ENCODE results near the gene VENTX.

The VENTX gene, protein sequence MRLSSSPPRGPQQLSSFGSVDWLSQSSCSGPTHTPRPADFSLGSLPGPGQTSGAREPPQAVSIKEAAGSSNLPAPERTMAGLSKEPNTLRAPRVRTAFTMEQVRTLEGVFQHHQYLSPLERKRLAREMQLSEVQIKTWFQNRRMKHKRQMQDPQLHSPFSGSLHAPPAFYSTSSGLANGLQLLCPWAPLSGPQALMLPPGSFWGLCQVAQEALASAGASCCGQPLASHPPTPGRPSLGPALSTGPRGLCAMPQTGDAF

DNA sequence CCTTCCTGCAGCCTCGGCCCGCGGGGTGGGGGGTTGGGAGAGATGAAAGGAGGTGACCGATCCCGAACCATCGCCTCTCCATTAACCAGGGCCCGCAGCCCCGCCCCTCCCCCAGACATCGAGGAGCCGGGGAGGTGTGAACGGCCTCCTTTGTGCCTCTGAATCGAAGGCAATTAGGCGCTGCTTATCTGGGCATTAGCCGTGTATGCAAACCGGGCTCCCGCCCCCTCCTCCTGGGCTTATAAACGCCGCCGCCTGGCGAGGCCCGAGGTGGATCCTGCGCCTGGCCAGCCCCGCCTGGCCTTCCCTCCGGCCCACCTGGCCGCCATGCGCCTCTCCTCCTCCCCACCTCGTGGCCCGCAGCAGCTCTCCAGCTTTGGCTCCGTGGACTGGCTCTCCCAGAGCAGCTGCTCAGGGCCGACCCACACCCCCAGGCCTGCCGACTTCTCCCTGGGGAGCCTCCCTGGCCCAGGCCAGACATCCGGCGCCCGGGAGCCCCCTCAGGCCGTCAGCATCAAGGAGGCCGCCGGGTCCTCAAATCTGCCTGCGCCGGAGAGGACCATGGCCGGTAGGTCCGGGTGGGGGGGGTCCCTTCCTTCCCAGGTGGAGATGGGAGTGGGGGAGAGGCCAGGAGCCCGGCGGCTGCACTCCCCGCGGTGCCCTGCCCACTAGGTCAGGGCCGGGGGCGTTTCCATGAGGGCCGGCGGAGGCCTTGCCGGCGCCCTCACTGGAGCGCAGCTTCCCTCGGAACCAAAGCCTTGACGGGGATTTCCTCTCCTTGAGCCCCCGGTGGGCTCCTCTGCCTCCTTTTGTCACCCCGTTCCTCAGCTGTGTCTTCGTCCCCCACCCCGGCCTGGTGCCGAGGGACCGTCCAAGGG, at the start of gene VENTX:
VENTX (plus strand) TSS at position 268 of the 878 bp plus-strand sequence; CDS start at position 328, 60 bp downstream.
- no peak for DNase-seq

DNA sequence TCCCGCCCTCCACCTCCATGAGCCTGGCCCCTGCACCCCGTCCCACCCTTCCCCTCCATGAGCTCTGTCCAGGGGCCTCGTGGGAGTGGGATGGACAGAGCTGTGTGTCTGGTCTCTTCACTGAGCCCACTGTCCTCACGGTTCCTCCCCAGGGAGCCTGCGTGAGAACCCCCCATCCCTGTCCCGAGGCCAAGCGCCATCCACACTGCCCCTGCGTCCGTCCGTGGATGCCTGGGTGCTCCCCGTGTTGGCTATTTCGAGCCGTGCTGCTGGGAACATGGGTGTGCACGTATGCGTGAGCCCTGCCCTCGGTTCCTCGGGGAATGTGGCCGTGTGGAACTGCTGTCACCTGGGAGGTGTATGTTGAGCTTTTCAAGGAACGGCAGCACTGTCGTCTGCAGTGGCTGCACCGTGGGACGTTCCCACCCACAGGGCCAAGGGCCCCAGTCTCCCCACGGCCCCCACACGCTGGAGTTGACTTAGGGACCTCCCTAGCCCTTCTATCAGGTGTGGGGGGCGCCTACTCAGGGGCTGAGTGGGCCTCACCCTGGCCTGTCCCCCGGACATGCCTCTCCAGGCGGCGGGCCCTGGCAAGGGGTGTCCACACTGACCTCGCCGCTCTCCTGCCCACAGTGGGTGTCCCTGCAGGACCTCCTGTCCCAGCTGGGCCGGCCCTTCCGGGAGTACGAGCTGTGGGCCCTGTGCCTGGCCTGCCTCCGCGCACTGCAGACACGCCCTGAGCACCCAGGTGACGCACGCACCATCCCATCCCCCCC, 49.6 kb upstream of the VENTX start:
- DNase-seq = no peak

DNA sequence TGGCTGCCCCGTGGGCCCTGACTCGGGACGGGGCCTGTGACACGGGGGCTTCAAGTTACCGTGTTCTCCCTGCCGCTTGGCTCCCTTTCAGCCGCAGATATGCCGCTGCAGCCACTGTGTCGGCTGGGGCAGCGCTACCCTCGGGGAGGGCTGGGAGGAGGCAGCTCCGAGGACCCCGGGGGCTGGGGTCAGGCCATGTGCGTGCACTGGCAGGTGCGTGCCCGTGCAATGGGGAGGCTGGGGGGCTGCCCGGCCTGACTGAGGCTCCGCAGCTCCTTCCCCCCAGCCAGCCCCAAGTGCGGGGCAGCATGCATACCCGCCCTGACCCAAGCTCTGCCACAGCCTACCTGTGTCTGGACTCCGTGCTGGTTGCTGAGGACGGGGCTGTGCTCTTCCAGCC, 48.4 kb upstream of the VENTX start:
- no peak for DNase-seq

DNA sequence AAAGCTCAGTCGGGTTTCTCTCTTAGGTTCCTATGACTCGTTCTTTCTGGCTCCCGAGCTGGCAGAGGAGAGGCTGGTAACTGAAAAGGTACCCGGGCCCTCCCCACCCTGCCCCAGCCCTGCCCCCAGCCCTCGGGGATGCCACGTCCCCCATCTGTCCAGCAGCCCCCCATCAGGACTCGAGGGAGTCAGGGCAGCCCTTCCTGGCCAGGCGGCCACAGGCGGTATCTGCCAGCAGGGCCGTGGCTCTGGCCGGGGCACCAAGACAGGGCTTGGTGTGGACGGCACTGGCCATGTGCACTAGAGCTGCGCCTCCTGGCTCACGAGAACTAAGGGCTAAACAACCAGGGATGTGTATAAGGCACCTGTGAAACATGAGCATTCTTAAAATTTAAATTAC, 47.9 kb upstream of the VENTX start:
- no peak for DNase-seq

DNA sequence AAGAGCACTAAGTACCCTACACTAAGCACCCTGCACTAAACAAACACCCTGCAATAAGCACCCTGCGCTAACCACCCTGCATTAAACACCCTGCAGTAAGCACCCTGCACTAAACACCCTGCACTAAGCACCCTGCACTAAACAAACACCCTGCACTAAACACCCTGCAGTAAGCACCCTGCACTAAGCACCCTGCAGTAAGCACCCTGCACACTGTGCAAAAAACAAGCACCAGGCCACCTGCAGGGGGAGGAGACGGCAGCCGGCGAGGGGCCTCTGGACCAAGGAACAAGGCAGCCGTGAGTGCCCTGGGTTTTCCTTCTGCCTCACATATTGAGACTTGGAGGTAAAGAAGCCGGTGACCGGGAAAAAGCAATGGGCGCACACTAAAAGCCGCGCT, 47.4 kb upstream of the VENTX start:
- no peak for DNase-seq

DNA sequence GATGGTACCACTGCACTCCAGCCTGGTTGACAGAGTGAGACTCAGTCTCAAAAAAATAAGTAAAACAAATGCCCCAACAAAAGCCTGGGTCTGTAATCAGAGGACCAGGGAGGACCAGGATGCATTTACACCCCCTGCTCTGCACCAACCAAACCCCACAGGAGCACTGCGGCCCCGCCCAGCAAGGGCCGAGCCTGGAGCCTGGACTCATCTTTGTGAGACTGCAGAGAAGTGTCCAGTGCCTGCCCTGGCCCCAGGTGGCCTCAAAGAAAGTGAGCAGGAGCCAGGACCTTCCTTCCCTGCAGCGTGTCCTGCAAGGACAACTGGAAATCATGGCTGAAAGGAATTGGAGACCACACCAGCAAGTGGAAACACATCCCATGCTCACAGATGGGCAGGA, 46.0 kb upstream of the VENTX start:
- DNase-seq = no peak

DNA sequence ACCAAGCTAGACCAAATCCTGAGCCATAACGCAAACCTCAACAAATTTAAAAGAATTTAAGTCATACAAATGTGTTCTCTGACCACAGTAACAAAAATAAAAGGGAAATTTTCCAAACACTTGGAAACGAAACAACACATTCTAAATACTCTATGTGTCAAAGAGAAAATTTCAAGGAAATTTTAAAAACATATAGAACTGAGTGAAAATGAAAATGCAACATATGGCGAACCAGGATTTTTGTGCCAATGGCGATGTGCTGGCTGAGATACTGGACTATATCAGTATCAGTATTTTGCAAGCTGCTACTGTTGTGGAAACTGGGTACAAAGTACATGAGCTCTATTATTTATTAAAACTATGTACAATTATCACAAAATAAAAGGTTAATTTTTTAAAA, 43.5 kb upstream of the VENTX start:
- no peak for DNase-seq

DNA sequence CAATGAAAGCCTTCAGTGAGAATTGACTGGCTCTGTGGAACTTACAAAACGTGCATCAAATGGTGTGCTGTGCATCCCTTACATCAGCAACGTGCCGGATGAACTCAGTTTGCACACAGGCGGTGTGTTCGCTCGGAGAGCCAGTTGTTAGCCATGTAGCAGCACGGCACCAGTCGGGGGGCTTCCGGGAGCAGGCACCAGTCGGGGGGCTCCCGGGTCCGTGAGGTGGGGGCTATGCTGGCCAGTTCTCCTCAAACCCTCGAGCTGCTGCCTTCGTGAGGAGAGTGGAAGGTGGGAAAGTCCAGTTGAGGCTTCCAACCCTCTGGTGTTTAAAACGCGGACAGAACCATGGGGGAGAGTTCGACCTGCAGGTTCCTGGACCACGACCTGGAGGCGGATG, 42.6 kb upstream of the VENTX start:
- DNase-seq = no peak

DNA sequence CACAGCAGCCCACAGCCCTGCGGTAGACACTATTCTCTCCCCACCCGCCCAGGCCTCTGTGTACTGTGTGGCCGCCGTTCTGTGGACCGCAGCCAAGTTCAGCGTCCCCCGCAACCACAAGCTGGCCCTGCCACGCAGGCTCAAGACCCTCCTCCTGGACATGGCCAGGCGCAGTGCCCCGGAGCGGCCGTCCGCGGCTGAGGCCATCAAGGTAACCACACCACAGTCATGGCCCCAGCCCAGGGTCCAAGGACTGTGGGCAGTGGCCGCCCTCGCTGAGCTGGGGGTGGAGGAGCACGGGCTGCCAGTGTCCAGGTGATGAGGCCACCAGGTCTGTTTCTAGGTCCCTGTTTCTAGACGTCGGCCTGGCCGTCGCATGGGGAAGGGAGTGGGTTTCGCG, 42.0 kb upstream of the VENTX start:
- no peak for DNase-seq

DNA sequence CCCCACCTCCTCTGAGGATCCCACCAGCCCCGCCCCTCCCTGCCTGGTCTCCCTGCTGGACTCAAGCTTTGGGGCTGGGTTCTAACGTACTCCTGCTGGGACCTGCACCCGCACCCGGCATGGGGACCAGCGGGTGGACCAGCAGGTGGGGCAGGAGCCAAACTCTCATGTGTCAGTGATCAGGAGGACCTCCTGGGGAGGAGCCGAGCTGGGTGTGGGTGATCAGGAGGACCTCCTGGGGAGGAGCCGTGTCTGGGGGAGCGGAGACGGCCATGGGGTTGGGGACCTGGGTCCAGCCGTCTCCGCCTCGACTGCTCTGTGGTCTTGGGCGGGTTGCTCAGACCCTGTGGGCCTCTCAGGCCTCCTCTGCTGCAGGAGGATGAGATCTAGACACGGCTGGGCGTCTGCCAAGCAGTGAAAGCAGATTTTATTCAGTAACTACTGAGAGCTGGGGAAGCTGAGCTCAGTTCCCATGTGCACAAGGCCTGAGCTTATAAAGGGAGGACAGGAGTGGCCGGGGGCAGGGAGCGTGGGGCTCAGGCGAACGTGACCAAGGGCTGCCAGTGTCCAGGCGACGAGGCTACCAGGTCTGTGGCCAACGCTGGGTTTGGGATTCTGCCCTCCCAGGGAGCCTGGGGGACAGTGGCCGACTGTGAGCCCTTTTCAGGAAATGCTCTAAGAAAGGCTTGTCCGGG, 41.3 kb upstream of the VENTX start:
- DNase-seq = no peak

DNA sequence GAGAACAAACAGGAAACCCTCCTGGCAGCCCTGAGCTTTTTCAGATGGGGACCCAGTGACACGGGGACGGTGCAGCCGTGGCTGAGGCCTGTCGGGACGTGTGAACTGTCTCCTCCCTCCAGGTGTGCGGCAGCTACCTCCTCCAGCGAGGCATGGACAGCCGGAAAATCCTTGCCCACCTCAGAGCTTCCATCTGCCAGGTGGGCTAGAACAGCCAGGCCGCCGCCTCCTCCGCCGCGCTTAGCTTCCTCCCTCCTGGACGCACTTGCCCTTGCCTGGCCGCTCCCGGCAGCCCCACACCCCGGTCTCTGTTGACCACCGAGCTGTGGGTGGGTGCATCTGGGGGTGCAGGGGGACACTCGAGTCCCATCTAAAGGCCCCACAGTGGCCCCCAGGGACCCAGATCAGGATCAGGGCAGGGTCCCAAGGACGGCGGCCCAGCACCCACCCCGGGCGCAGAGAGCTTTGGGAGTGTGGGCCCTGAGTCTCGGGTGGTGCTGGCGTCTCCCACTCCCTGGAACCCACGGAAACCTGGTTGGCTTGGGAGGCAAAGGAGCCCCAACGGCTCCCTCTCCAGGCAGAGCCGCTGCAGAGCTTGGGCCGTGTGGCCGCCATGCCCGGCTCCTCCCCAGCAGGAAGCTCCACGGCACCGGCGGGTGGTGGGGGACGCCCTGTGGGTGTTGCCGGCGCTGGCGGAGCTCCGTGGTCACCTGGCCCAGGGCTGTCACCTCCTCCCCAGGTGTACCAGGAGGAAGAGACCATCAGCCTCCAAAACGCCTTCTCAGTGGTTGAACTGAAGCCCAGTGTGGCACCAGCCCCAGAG, 40.5 kb upstream of the VENTX start:
- DNase-seq = no peak

DNA sequence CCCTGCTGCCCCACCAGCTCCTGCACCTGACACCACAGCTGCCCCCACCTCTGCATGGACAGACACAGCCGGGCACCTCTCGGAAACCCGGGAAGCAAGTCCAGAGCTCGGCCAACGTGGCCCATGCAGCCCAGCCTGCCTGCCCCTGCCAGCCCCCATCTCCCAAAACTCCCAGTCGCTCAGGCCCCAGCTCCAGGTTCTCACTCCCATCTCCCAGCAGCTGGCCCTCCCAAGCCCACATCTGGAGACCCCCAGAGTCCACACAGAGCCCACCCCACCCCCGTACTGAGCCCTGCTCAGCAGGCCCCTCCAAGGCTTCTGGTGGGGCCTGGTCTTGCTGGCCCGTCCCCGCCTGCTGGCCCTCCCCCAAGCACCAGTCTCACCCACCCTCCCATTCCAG, 39.9 kb upstream of the VENTX start:
- no peak for DNase-seq

DNA sequence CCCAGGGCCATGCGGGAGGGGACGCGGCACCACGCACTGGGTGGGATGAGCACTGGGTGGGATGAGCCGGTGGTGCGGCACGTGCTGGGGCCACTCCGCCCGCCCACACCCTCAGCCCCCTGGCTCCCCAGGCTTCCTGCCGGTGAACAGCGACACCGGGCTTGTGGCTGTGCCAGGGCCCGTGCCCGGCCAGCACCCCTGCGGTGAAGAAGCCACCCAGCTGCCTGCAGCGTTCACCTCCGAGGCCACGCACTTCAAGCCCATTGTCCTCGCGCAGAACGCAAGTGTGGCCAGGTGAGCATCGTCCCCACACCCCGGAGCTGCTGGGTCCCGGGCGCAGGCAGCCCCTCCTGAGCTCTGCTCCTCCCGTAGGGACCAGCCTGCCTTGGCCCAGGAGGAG, 39.4 kb upstream of the VENTX start:
- no peak for DNase-seq

DNA sequence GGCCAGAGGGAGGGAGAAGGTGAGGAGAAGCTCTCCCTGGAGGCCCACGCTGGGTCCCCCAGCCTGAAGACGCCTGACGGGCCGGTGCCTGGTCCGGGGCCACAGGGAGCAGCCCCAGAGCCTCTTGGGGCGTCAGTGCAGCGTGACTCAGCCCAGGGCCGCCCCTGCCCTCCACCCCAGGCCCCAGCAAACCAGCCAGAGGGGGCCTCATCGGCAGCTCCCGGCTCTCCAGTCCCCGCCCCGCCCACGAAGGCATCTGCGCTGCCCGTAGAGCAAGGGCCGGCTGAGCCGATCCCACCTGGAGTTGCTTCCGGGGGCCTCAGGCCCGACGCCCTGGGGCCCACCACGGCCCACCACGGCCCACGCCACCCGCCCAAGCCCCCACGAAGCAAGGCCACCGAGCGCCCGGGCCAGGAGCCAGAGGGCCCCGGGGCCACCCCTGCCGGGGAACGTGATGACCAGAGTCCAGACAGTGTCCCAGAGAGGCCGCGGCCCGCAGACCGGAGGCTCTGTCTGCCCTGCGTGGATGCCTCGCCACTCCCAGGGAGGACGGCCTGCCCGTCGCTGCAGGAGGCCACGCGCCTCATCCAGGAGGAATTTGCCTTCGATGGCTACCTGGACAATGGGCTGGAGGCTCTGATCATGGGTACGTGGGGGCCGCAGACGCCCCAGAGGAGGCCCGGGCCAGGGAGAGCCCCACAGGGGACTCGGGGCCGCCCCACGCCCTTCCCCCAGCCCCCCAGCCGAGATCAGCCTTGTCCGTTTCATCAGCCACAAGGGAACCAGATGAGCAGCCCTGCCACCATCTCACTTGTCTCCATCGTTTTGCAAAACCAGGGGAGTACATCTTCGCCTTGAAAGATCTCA, 38.8 kb upstream of the VENTX start:
- no peak for DNase-seq

DNA sequence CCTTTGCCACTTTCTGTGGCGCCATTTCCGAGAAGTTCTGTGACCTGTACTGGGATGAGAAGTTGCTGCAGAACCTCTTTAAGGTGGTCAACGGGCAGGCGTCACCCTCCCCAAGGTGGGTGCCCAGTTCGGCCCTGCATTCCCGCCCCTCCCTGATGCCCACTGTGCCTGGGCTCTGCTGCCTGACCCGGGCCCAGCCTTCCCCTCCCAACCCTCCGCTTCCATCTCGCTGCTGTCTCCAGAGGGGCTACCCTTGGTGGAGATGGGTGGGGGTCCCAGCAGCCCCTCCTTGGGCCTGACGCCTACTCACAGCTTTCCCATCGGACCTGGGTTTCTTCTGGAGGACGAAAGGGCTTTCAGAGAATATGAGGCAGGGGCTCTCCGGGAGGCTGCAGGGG, 38.2 kb upstream of the VENTX start:
- DNase-seq = no peak

DNA sequence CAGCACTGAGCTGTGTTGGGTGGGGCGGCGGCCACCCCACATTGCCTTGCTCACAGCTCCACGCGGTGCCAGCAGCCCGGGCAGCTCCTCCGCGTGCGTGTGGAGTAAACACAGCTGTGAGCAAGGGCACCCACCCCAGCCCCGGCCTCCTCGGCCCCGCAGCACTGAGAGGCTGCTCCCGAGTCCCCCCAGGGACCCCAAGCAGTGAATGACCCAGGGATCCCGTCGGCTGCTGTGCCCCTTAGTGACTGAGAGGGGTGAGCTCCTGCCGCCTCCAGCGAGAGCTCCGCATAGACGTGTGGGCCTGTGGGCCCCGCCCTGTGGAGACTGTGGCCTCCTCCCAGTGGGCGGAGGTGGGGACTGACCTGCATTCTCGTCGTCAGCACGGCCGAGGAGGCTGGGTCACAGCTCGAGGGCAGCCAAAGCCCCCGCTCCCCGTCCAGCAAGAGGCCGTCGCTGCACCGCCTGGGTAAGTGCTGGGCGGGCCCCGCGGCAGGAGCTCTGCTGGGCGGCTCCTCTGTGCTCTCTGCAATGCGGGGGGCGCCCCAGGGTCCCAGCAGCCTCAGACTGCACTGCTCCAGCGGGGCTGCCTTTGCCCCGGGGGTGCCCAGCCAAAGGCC, 37.6 kb upstream of the VENTX start:
- DNase-seq = no peak

DNA sequence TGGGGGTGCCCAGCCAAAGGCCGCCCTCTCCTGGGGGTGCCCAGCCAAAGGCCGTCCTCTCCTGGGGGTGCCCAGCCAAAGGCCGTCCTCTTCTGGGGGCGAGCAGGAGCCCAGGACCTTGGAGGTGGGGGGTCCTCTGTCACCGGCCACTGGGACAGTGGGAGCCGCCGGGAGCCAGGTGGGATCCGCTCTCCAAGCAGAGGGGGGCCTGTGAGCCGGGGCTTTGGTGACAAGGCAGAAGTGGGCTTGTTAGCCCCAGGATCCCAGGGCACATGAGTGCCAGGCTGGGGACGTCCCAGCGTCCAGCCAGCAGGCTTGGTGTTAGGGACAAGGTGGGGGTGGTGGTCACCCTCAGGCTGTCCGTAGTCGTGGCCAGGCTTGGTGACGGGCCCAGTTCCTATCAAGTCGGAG, 37.0 kb upstream of the VENTX start:
- DNase-seq = no peak

DNA sequence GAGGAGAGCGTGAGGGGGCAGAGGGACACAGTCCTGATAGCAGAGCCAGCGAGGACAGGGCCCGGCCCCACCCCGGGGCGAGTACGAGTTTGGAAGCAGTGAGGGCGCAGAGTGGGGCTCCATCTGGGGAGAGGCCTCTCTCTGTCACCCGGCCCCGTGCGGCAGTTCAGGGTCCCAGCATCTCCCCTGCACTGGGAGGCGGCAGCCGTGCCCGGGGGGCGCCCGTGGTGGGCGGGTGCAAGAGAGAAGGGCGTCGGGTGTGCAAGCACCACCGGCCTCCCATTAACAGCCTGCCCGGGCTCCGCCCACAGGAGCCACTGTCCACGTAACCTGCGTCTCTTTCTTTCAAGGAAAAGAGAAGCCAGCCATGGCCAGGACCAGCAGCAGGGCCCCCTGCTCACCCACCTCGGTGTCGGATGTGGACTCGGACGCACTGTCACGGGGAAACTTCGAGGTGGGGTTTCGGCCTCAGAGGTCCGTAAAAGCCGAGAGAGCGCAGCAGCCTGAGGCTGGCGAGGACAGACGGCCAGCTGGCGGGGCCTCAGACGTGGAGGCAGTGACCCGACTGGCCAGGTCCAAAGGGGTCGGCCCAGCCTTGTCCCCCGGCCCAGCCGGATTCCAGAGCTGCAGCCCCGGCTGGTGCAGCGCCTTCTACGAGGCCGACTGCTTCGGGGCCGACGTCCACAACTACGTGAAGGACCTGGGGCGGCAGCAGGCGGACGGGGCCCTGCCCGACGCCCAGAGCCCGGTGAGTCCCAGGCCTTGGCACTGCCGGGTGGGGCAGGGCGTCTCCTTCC, 36.3 kb upstream of the VENTX start:
- no peak for DNase-seq

DNA sequence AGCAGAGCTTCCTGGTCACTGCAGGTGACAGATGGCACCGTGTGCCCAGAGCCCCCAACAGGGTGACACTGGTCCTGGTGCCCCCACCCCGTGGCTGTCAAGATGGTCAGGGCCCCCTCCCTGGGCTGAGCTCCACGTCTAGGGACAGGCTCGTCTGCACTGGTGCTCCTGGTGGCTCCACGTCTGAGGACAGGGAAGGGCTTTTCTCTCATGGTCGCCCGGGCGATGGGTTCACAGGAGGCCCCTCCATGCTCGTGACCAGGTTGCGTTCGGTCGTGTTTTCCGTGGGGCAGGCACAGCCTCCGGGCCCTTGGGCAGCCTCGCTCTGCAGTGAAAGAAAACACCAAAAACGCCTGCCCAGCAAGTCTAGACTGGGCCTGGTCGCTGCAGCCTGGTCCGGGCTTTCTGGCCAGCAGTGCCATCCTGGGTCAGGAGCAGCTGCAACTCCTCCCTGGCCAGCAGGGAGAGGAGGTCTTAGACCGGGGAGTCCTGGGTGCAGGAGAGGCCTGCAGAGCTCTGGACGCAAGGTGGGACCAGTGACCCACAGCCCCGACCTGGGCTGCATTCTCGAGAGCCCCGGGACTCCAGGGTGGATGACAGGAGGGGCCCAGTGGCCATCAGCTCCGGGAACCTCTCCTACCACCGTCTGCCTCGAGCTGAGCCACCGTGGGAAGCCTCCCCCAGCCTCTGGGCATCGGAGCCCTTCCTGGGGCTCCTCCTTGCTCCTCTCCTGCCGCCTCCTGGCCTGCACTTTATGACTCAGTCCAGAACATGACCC, 35.5 kb upstream of the VENTX start:
- DNase-seq = no peak

All from activated T-cell treated with anti-CD3 and anti-CD28 coated beads for 4 hours (primary cell).